GM13976 (cell line): ENCODE data around the gene TUBA8.

Experiments used
- DNase-seq: peaks from one replicate; pipeline ENCODE4 v3.0.0; 2012; ENCODE audit warnings: low spot score
- in situ Hi-C: fragments of 300-500 bp; cut with MboI; formaldehyde crosslinking; loops from one replicate; pipeline ENCODE4 v1.12.0; 2022; ENCODE audit warnings: low sequenced_read_pairs, mixed read lengths, inconsistent platforms; ENCODE audit not compliant: unreplicated experiment
- TF ChIP-seq, protein P1 (sequence below): IDR thresholded peaks from 2 replicates; pipeline ENCODE4 v1.5.1; 2012; ENCODE audit warnings: borderline replicate concordance, mild to moderate bottlenecking; ENCODE audit not compliant: insufficient read depth; ENCODE audit errors: extremely low read depth, missing control alignments, control extremely low read depth

TUBA8 gene

GRCh38 chr22:18077639-18078328 lies 32.8 kb upstream of the TUBA8 start, which contains the start of gene PEX26:
Gene PEX26, plus strand, starts transcription at chr22:18077990. Its CDS starts 387 bp downstream, at chr22:18078377.
- DNase-seq: peak; percentile 96
- in situ Hi-C loops: loop anchor here (10.0 kb wide), 1 partner anchor 253 kb away; no protein-coding TSS in a partner anchor
- TF ChIP-seq, protein P1, sequence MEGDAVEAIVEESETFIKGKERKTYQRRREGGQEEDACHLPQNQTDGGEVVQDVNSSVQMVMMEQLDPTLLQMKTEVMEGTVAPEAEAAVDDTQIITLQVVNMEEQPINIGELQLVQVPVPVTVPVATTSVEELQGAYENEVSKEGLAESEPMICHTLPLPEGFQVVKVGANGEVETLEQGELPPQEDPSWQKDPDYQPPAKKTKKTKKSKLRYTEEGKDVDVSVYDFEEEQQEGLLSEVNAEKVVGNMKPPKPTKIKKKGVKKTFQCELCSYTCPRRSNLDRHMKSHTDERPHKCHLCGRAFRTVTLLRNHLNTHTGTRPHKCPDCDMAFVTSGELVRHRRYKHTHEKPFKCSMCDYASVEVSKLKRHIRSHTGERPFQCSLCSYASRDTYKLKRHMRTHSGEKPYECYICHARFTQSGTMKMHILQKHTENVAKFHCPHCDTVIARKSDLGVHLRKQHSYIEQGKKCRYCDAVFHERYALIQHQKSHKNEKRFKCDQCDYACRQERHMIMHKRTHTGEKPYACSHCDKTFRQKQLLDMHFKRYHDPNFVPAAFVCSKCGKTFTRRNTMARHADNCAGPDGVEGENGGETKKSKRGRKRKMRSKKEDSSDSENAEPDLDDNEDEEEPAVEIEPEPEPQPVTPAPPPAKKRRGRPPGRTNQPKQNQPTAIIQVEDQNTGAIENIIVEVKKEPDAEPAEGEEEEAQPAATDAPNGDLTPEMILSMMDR: no peak

DNA sequence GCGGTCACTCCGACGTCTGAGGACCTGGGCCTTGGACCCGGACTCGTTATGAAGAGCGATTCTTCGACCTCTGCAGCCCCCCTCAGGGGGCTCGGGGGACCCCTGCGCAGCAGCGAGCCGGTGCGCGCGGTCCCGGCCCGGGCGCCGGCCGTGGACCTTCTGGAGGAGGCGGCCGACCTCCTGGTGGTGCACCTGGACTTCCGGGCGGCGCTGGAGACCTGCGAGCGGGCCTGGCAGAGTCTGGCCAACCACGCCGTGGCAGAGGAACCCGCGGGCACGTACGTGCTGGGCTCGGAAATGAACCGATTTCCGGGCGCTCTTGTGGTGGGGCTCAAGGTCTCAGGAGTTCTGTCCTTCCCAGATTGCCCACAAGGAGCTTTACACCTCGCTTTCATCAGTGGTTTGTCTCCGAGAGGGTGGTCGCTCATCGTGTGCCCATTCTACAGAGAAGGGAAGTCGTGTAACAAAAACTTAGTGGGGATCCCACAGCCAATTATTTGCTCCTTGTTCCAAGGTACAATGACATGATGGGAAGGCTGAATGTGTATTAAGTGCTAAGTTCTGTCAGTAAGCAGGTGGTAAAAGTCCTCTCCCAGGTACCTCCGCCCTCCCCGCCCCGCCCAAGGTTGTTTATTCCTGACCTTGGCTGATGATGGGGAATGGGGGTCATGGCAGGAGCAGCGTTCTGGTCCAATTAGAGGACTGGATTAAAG lies 32.1 kb upstream of the TUBA8 start:
- TF ChIP-seq, protein P1: peak; percentile 14
- DNase-seq: peak; percentile 54
- in situ Hi-C loops: loop anchor here (10.0 kb wide), 1 partner anchor 254 kb away; no protein-coding TSS in a partner anchor

- TF ChIP-seq, protein P1: no peak
- DNase-seq: no peak
- in situ Hi-C loops: loop anchor here (10.0 kb wide), 1 partner anchor 255 kb away; no protein-coding TSS in a partner anchor
These were observed 30.8 kb upstream of the TUBA8 start for GRCh38 chr22:18079706-18080233.

GRCh38 chr22:18081416-18081815 lies 29.2 kb upstream of the TUBA8 start:
- in situ Hi-C loops: no loop called here
- TF ChIP-seq, protein P1: no peak
- DNase-seq: no peak

DNA sequence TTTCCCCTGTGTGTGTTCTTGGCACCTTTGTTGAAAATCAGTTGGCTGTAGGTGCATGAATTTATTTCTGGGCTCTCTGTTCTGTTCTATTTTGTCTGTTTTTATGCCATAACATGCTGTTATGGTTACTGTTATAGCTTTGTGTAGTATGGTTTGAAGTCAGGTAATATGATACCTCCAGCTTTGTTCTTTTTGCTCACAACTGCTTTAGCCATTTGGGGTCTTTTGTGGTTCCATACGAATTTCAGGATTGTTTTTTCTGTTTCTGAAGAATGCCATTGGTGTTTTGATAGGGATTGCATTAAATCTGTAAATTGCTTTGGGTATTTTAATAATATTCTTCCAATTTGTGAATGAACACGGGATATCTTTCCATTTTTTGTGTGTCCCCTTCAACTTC lies 28.1 kb upstream of the TUBA8 start:
- in situ Hi-C loops: no loop called here
- no peak for DNase-seq
- TF ChIP-seq, protein P1: no peak

DNA sequence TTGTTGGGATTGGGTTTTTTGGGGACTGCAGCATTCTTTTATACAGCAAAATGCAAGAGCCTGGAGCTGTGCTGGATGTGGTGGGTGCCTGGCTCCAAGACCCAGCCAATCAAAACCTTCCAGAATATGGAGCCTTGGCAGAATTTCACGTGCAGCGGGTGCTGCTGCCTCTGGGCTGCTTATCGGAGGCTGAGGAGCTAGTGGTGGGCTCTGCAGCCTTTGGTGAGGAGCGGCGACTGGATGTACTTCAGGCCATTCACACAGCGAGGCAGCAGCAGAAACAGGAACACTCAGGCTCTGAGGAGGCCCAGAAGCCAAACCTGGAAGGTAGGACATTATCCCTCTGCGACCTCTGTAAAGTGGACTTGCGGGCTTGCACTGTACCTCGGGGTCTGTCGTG lies 27.2 kb upstream of the TUBA8 start:
- TF ChIP-seq, protein P1: no peak

More for the DNA sequence above, 27.2 kb upstream of the TUBA8 start:
- DNase-seq: no peak
- in situ Hi-C loops: no loop called here
